Smooth muscle cell of the brain vasculature (primary cell): Measurements from ENCODE around the gene MED17.

Source experiments
- DNase-seq: peaks from one replicate; pipeline ENCODE4 v3.0.0-alpha.2; 2012; ENCODE audit warnings: low read depth, low spot score

Gene MED17

DNA sequence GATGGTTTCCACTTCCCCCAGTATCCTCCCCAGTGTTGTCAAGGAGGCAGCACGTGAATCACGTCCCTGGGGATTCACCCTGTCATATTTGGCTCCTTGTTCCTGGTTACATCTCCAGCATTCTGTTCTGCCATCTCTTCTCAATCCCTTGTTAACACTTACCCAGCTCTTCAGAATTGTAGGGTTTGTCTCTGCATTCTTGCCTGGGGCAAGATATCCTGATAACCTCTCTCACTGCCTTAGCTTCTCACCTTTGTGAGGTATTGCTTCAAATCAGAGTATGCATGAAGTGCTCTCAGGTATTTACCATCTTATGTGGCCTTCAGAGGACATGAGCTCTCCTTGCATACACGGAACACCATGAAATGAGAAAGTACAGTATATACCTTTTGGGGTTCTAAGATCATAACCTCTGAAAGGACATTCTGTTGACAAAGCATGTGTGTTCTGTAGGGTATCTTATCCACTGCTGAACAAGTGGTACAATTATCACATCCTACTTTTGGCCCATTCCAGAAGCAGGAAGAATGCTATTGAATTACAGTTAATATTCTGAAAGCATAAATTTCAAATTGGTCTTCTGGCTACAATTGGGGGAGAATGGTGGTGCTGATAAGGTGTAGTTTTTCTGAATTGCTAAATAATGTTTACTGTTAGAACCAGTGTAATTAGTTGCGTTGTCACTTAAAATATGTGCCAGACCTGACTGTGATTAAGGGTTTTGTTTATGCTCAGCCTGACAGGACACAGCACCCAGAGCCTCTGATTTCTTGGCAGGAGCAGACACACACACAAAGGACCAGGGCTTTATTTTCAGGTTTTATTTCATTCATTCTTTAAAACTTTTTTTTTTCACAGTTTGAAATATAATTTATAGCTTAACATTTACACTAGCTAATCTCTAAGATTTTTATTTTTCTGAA, 33.6 kb downstream of the MED17 start:
- DNase-seq: no peak

DNA sequence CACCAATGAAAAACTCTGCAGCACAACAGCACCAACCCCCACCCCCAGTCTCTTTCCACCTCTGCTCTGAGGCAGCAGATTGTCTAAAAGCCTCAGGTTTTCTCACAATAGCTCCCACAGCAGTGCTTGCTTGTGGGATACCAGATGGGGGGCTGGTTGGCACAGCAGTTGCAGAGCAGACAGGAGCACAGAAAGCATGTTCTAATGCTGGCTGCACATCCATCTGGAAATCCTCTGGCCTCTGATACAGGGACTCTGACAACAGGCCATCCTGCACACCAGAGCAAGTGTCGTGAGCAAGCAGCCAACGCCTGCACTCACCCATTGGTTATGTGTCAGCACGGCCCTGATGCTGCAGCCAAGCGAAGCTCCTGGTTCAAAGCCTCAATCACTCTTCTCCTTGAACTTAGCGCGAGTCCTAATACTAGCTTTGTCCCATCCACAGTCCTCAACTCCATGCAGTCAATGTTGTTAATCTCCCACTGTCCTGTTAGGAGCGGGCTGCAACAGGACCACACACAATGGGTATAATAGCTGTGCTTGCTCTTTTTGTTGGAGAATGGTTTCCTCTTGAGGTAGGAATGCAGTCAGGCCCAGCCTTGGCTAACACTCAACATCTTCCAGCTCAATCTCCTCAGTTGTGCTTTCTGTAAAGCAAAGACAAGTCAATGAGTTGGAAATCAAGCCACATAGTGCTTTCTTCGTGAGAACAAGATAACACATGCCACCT, 36.0 kb downstream of the MED17 start:
- DNase-seq: no peak

DNA sequence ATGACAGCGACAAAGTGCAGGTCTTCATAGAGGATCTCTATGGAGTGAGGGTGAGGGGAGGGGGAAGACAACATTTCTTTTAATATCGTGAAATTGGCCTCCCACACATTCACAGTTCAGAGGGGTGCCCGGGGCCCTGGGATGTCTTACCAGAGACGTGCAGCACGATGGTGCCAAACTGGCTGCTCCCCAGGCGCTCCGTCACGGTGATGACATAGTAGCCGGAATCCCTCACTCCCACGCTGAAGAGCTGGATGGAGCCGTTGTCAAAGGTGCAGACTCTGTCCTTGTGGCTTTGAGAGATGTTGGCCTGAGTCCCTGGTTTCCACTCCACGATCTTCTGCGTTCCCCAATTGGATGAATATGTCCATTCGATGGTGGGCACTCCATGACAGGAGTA, 36.8 kb downstream of the MED17 start:
- DNase-seq: no peak

DNA sequence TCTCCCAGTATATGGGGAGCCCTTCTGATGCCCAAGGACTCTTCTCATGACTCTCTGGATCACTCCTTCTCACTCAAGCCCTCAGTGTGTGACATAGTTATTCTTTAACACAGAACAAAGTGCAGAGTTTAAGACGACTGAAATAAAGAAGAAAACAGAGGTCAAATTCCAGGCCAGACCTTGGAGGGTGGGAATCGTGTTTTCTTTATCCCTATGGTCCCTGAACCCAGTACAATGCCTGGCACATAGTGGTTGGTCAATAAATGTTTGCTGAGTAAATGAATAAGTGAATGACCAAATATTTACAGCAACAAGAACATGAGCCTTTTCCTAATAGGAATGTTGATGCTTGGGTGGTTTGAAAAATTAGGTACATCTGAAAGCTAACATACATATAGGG, 37.5 kb downstream of the MED17 start:
- DNase-seq: no peak

DNA sequence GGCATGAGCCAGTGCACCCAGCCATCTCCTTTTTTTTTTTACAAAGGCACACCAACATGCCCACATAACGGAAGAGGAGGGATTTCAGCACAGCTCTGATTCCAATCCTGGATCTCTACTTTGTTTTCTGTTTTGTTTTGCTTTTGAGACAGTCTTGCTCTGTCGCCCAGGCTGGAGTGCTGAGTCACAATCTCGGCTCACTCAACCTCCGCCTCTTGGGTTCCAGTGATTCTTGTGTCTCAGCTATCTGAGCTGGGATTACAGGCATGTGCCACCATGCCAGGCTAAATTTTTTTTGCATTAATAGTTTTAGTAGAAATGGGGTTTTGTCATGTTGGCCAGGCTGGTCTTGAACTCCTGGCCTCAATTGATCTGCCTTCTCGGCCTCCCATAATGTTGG, 38.3 kb downstream of the MED17 start:
- no peak for DNase-seq

DNA sequence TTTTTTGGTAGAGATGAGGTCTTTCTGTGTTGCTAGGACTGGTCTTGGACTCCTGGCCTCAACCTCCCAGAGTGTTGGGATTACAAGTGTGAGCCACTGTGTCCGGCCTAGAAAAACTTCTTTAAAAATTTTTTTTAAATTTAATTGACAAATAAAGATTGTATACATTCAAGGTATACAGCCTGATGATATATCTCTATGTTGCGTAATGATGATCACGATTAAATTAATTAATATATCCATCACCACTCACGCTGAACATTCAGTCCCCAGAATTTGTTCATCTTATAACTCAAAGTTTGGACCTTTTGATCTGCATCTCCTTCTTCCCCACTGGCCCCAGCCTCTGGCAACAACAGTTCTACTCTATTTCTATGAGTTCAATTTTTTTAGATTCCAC, 39.1 kb downstream of the MED17 start:
- no peak for DNase-seq

DNA sequence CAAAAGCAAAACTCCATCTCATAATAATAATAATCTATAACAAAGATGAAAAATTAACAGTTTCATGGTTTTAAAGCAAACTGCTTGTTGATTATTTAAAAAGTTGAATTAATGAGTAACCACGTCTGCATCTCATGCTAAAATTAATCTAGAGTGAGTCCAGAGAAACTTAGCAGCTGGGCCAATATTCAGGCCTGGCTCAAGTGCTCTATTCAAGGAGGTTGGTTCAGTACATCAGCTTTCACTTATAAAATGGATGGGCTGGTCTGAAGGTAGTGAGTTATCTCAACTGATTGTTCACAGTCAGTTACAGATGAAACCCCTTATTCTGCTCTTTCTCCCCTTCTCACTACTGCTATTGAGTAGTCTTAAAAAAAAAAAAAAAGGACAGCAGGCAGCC, 43.3 kb downstream of the MED17 start:
- no peak for DNase-seq

DNA sequence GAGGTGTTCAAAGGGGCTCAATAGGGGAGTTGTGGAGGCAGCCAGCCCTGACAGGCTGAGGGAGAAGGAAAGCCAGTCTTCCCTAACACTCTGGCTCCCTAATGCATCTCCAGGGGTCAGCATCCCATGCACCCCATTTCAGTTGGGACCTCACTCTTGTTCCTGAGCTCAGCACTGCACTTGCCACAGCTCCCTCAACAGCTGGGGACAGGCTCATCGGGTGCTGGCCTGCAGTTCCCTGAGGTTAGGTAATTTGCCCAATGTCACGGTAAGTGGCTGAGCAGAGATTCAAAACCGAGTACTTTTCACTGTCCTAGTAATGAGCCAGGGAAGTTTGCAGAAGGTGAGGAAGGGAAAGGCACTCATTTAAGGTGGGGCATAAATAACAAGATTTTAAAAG, 45.5 kb downstream of the MED17 start:
- no peak for DNase-seq

DNA sequence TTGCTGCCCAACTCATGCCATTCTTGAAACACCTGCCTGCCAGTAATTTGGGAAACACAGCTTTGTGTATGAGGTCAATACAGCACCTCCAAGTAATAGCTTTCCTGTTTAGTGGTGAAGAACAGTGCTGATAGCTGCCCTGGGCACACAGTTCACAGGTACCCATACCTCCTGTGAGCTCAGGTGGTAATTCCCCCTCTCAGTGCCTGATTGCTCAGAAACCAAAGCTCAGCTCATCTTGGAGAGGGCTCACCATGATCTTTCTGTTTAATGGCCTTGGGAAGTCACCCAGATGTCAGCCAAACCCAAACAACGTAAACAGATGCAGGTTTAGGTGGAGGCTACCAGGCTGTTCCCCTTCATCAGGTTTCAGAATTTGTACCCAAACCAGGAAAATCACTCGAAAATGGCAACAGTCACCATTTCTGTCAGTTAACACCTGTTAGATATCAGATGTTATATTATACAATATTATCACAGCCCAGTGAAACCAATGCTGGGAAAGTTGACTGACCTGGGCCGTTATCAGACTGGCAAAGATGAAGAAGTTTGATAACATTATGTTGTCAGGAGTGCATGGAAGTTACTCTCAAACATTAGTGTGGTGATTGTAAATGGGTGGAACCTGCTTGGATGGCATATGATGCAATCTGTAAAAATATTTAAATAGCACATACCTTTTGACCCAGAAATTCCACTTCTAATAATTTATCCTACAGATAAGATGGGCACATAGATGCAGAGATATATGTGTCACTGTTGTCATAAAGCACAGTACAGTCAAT, 47.5 kb downstream of the MED17 start:
- no peak for DNase-seq

DNA sequence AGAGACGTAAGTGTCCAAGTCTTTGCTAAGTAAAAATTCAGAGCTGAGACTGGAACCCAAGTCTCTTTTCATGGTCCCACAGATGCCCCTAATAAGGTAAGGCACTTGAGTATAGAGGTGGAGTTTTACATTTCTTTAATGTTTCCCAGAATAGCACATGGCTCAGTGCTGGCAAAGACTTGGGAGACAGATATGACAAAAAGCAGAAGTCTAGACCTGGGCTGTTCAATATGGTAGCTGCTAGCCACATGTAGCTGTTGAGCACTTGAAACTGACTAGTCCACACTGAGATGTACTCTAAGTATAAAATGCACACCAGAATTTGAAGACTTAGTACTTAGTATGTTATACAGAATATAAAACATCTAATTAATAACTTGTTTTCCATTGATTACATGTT, 48.7 kb downstream of the MED17 start:
- no peak for DNase-seq

DNA sequence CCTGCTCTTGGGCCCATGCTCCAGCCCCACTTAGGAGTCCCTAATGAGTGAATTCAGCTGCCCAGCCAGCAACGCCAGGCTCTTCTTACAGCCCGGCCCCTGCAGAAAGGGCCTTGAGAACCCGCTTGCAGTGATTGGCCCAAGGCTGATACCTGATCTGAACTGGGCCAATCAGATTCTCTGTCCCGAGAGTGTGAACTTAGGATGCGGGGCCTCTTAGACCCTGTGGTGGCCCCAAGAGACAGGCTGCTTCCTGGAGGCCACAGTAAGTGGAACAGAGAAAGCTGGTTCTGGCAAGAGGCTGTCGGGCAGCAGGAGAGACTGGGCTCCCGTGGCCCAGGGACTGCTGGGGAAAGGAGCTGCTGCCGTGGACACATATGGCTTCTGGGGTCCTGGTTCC, 54.9 kb downstream of the MED17 start:
- no peak for DNase-seq

DNA sequence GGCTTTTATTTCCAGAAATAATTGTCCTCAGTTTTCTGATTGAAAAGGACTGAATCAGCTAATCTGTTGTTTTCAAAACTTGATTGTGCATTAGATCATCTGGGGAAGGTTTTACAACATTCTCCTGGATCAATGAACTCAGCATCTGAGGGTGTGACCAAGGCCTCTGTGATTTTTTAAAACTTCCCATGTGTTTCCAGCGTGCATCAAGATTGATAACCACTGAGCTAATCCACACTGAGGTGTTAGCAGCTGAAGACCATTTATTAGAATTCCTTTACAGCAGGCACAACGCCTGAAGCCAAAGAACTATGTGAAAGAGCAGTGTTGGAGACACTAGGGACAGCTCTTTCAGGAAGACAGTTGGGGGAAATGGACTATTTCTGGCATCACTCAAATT, 56.1 kb downstream of the MED17 start:
- no peak for DNase-seq

DNA sequence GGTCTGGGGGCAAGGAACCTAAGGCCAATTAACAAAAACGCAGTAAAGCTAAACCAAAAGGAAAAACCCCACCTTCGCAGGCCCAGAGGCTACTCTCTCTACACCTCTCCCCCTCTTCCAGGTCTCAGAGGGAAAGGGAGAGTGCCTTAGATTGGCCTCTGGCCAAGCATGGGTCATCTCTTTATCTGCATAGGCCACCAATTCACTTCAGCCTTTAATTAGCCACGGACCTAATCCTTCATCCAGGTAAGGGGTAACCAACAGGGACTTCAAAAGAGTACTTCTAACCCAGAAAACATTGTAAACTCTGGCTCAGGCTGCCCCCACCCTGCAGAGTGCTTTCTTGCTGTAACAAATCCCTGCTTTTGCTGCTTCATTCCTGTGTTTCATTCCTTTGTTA, 56.9 kb downstream of the MED17 start:
- no peak for DNase-seq

DNA sequence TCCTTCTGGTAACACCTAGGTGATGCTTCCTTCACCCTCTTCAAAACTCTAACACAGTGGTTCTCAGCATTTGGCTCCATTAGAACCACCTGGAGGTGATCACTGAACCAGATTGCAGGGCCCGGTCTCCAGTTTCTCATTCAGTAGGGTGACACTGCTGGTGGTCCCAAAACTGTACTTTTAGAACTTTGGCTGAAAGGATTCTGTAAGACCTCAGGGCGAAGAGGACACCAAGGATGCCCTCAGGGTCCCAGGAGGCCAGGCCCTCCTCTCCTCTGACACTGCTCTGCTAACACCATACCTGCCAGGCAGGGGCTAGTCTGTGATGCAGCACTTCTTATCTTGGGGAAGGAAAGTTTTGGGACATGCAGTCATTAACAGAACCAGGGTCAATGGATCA, 57.4 kb downstream of the MED17 start:
- DNase-seq: no peak

DNA sequence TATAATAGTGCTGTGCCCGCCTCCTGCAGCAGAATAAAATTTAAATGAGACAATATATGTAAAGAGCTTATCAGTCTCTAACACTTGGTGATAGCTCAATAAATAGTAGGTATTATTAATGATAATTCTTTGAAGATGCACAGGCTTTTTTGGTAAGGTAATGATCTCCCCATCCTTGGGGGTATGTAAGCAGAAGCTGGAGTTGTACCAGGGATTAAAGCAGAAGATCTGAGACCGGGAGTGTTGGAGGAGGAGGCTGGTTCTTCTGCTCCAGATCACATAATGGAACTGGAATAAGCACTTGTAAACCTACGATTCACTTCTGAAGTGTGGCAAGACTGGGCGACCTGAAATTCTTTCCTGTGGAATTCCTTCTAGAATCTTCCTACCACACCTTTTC, 58.0 kb downstream of the MED17 start:
- no peak for DNase-seq

DNA sequence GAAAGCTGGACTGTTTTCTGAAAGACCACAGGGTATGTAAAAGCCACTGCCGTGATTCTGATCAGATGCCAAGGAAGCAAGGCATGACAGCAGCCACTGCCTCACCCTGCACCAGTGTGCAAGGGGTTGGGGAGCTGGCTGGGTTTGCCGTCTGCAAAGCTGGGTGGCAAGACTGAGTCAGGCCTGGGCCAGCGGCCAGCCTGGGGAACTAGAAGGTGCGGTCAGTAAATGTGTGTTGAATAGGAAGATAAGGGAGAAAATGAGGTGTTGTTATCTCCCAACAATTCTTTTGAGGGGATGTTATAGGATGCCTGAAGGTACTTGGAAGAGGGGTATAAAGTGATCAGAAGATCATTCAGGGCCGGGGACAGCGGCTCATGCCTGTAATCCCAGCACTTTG, 58.4 kb downstream of the MED17 start:
- DNase-seq: no peak

DNA sequence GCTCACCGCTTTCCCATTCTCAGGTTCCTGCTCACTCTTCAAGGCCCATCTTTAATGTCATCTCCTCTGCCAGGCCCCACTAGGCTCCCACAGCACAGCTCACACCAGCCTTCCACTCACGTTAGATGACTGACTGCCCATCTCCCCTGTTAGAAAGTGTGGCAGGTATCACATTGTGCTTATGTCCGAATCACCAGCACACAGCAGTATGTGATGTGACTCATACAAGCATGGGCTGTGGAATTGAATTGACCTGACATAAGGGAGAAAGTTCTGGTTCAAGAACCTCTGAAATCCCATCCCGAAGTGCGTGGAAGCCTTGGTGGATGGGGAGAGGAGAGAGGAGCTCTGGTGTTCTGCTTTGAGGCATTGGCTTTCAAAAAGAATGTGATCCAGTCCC, 59.8 kb downstream of the MED17 start:
- DNase-seq: no peak

DNA sequence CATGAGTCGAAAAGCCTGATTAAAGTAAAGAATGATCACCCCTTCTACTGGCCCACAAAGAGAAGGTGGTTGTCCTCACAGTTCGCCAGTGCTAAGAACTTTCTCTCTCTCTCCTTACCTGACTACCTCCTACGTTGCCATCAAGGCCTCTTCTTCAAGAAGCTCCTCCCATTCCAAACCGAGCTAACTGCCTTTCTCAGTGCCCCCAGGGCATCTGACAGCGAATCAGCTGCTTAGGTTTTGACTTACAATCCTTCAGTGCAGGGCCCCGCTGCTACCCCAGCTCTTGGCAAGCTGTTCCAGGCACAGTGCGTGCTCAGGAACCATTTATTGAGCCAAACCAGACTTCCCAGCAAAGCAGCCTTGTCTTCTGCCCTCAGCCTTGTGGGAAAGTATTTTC, 60.5 kb downstream of the MED17 start:
- no peak for DNase-seq

DNA sequence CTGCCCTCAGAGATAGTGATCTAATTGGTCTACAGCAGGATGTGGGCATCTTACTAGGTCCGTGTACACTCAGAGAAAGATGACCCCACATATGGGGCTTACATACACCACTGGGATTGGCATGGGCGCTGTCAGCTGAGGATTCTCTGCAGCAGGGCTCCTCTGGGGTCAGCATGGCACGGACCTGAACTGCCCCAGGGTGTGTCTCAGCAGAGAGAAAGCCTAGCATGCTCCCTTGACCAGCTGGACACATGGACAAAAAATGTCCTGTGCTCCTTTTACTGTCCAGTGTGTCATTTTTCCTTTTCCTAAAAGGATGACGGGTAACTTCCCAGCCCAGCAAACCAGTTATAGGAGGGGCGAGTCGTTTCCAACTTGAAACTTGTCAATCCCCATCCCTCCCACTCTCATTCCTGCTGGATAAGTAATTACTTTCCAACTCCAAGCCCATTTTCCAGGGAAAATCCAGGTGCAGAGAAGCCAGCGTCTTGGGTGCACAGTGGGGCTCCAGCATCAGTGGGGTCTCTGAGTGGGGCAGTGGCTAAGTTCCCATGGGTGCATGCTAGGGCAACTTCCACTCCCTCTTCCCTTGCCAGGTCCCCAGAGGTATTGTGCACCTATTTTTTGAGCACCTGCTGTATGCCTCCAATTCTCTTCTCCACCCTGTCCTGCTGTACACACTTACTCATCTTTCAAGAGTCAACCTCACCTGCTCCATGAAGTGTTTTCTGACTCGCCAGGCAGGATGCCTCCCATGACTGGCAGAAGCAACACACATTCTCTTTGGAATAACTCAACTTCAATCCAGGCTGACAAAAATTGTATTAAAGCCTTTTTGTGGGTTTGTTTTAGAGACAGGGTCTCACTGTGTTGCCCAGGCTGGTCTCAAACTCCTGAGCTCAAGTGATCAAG, 61.4 kb downstream of the MED17 start:
- no peak for DNase-seq

DNA sequence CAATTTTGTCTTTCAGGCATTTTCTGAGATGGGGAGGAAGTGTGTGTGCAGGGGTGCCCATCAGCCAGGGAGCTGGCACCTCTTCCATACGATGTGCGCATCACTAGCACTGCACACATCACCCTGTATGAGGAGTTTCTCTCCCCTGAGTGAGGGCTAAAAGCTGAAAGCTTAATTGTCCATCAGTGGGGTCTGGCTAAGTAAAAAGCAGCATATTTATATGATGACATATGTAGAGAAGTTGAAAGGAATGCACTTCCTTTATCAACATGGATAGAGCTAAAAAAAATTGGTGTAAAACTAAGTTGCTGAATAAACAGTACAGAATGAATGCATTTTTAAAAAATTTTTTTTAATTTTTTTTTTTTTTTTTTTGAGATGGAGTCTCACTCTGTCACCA, 62.3 kb downstream of the MED17 start:
- no peak for DNase-seq

DNA sequence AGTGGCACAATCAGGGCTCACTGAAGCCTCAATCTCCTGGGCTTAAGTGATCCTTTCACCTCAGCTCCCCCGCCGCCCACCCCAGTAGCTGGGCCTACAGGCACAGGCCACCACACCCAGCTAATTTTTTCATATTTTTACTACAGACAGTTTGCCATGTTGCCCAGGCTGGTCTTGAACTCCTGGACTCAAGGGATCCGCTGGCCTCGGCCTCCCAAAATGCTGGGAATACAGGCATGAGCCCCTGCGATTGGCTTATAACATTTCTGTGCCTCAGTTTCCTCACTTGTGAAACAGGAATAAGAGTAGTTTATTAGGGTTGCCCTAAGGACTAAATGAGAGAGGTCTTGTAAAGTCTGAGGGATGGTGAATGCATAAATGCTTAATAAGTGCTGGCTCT, 65.1 kb downstream of the MED17 start:
- no peak for DNase-seq
